Measurements from ENCODE around the gene CDK2. TPM values are rescaled to one million over a fixed set of nuclear protein-coding genes. Genes with fewer than 3 reads are reported as not detected.
"Not testable (repeated sequence)": the region's sequence is repeated elsewhere in the genome, so short reads cannot be mapped to it uniquely, and the experiment has no call there.

CDK2 gene
- total RNA-seq, 2 experiments from 2014 or later = 15.8 to 16.0 TPM

- peaks cover 22% of the 10 kb centered on the region for H3K4me1 Mint-ChIP-seq (ENCODE audit: low read depth)
- Histone ChIP-seq H3K27ac (ENCODE audit: low read depth in 1 of 2, low read length in 2 of 2) (no peak overlapping the region), H3K4me1 (ENCODE audit: insufficient read depth, low read length) (peaks cover 21% of the 10 kb centered on the region), H3K27me3 (ENCODE audit: control insufficient read depth in 1 of 2, insufficient read depth in 2 of 2, low read length in 2 of 2) (peaks cover 5 to 12% of the 10 kb centered on the region in 2 experiments), H3K9me3 (ENCODE audit: control insufficient read depth in 1 of 2, insufficient read depth in 1 of 2, low read length in 2 of 2) (no peaks in the 10 kb centered on the region), H3K4me3 (ENCODE audit: low read length) (no peak overlapping the region), H3K36me3 (ENCODE audit: insufficient read depth, low read length) (no peaks in the 10 kb centered on the region)
- H3K4me3 Mint-ChIP-seq = no peak overlapping the region
- DNase-seq = no peak
- intact Hi-C loops (cut with DNase I, micrococcal nuclease) = no loop called here
- no peaks in the 10 kb centered on the region for H3K9me3 Mint-ChIP-seq
- CTCF ChIA-PET = no interaction called here
- no peak overlapping the region for H3K27ac Mint-ChIP-seq
- no peak for TF ChIP-seq CTCF (IDR thresholded peaks at IDR 0.05)
- POLR2A ChIA-PET = no interaction called here
- no peak for ATAC-seq (ENCODE audit: poor library complexity)
- H3K36me3 Mint-ChIP-seq (ENCODE audit: low read depth) = no peaks in the 10 kb centered on the region
- peaks cover 15% of the 10 kb centered on the region for H3K27me3 Mint-ChIP-seq
Observed at GRCh38 chr12:56001487-56002100, 35.0 kb downstream of the CDK2 start.

DNA sequence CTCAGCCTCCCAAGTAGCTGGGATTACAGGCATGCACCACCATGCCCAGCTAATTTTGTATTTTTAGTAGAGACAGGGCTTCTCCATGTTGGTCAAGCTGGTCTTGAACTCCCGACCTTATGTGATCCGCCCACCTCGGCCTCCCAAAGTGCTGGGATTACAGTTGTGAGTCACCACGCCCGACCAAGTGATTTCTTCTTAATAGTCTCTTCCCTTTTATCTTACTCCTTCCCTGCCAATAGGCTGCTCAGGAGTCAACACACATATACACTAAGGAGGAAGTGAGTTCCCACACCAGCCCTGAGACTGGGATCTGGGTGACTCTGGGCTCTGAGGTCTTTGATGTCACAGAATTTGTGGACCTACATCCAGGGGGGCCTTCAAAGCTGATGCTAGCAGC lies 36.7 kb downstream of the CDK2 start:
- H3K4me3 Mint-ChIP-seq; intact Hi-C loops (cut with DNase I, micrococcal nuclease); H3K9me3 ChIP-seq (ENCODE audit: control insufficient read depth in 1 of 2, insufficient read depth in 1 of 2, low read length in 2 of 2); DNase-seq; H3K36me3 ChIP-seq (ENCODE audit: insufficient read depth, low read length); H3K36me3 Mint-ChIP-seq (ENCODE audit: low read depth); H3K27ac Mint-ChIP-seq; H3K27ac ChIP-seq (ENCODE audit: low read depth in 1 of 2, low read length in 2 of 2); H3K27me3 Mint-ChIP-seq; ATAC-seq (ENCODE audit: poor library complexity); CTCF ChIA-PET; H3K9me3 Mint-ChIP-seq; H3K27me3 ChIP-seq (ENCODE audit: control insufficient read depth in 1 of 2, insufficient read depth in 2 of 2, low read length in 2 of 2); H3K4me3 ChIP-seq (ENCODE audit: low read length): not testable (repeated sequence)
- POLR2A ChIA-PET = interaction anchor here (1.6 kb wide), 1 partner anchor 29 kb away, joined by 4 read pairs; the partner anchor contains the start of gene RAB5B
- H3K4me1 Mint-ChIP-seq (ENCODE audit: low read depth) = peaks cover 23% of the 10 kb centered on the region
- peaks cover 22% of the 10 kb centered on the region for H3K4me1 ChIP-seq (ENCODE audit: insufficient read depth, low read length)

DNA sequence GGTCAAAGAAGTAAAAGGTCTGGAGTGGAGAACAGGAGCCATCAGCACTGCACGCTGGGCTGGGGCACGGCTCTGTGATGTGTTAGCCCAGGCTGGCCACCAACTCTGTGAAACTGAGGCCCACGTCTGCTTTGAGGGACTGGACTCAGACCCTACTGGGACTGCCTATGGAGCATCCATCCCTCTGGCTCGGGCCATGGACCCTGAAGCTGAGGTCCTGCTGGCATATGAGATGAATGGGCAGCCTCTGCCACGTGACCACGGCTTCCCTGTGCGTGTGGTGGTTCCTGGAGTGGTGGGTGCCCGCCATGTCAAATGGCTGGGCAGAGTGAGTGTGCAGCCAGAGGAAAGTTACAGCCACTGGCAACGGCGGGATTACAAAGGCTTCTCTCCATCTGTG lies 37.6 kb downstream of the CDK2 start:
- ChIA-PET POLR2A (interaction anchor here (1.6 kb wide), 1 partner anchor 30 kb away, joined by 4 read pairs; the partner anchor contains the start of gene RAB5B), CTCF (no interaction called here)
- Mint-ChIP-seq H3K27me3 (no peaks in the 10 kb centered on the region), H3K4me1 (ENCODE audit: low read depth) (peaks cover 24% of the 10 kb centered on the region), H3K9me3 (no peaks in the 10 kb centered on the region), H3K27ac (no peak overlapping the region), H3K36me3 (ENCODE audit: low read depth) (no peaks in the 10 kb centered on the region), H3K4me3 (no peak overlapping the region)
- DNase-seq = no peak
- no peak for TF ChIP-seq CTCF (IDR thresholded peaks at IDR 0.05)
- H3K4me3 ChIP-seq (ENCODE audit: low read length) = no peak overlapping the region
- H3K27ac ChIP-seq (ENCODE audit: low read depth in 1 of 2, low read length in 2 of 2) = no peak overlapping the region
- peaks cover 22% of the 10 kb centered on the region for H3K4me1 ChIP-seq (ENCODE audit: insufficient read depth, low read length)
- no peaks in the 10 kb centered on the region for H3K36me3 ChIP-seq (ENCODE audit: insufficient read depth, low read length)
- no peaks in the 10 kb centered on the region for H3K9me3 ChIP-seq (ENCODE audit: control insufficient read depth in 1 of 2, insufficient read depth in 1 of 2, low read length in 2 of 2)
- H3K27me3 ChIP-seq (ENCODE audit: control insufficient read depth in 1 of 2, insufficient read depth in 2 of 2, low read length in 2 of 2) = no peaks in the 10 kb centered on the region
- intact Hi-C loops (cut with DNase I, micrococcal nuclease) = no loop called here
- ATAC-seq (ENCODE audit: poor library complexity) = no peak

Measured in CD4-positive, alpha-beta T cell (primary cell).